Fibroblast of peridontal ligament (primary cell): ENCODE measurements around the gene RHOBTB3.
A peak's percentile ranks its signal among the peaks of the same experiment; 100 is the strongest.
"Not testable (repeated sequence)": the region's sequence is repeated elsewhere in the genome, so short reads cannot be mapped to it uniquely, and the experiment has no call there.

Experiments
- DNase-seq: peaks from one replicate; pipeline ENCODE4 v3.0.0-alpha.2; 2010; ENCODE audit errors: extremely low read depth

The RHOBTB3 gene

GRCh38 chr5:95730730-95731570 lies at the start of gene RHOBTB3:
Gene RHOBTB3, plus strand, starts transcription at chr5:95731336. Its CDS starts 347 bp downstream, at chr5:95731683.
- peak; percentile 93 for DNase-seq

GRCh38 chr5:95682891-95683290 lies 48.2 kb upstream of the RHOBTB3 start, which contains the start of gene SPATA9:
Gene SPATA9, minus strand, starts transcription at chr5:95682991. Its CDS starts 137 bp downstream, at chr5:95682854.
- DNase-seq: no peak

GRCh38 chr5:95684361-95684760 lies 46.8 kb upstream of the RHOBTB3 start:
- DNase-seq: no peak

- no peak for DNase-seq
Observed at GRCh38 chr5:95686651-95687050, 44.5 kb upstream of the RHOBTB3 start.

- DNase-seq: no peak
Observed at GRCh38 chr5:95689680-95690079, 41.5 kb upstream of the RHOBTB3 start.

GRCh38 chr5:95690333-95690732 lies 40.8 kb upstream of the RHOBTB3 start:
- no peak for DNase-seq

GRCh38 chr5:95697781-95698681 lies 33.1 kb upstream of the RHOBTB3 start:
- DNase-seq: peak; percentile 10

- DNase-seq: no peak
Observed at GRCh38 chr5:95699337-95699736, 31.8 kb upstream of the RHOBTB3 start.

GRCh38 chr5:95701074-95701473 lies 30.1 kb upstream of the RHOBTB3 start:
- no peak for DNase-seq

- no peak for DNase-seq
Observed at GRCh38 chr5:95704150-95704549, 27.0 kb upstream of the RHOBTB3 start.

GRCh38 chr5:95706196-95706595 lies 24.9 kb upstream of the RHOBTB3 start:
- not testable (repeated sequence) for DNase-seq

- DNase-seq: no peak
Observed at GRCh38 chr5:95707055-95707454, 24.1 kb upstream of the RHOBTB3 start.

GRCh38 chr5:95707534-95708188 lies 23.5 kb upstream of the RHOBTB3 start:
- not testable (repeated sequence) for DNase-seq

- no peak for DNase-seq
Observed at GRCh38 chr5:95708876-95709275, 22.3 kb upstream of the RHOBTB3 start.

GRCh38 chr5:95709967-95710650 lies 21.0 kb upstream of the RHOBTB3 start:
- no peak for DNase-seq

- not testable (repeated sequence) for DNase-seq
Observed at GRCh38 chr5:95710651-95711500, 20.3 kb upstream of the RHOBTB3 start.

- no peak for DNase-seq
Observed at GRCh38 chr5:95711501-95712346, 19.4 kb upstream of the RHOBTB3 start.

GRCh38 chr5:95712347-95712958 lies 18.7 kb upstream of the RHOBTB3 start:
- DNase-seq: no peak

- not testable (repeated sequence) for DNase-seq
Observed at GRCh38 chr5:95713246-95713645, 17.9 kb upstream of the RHOBTB3 start.
